Stimulated activated naive B cell treated with anti-CD40 and anti-IgM and Interleukin-4, amounts not matched to agents 10 μg/mL and 1 μg/mL and 100 μg/mL, for 72 hours (primary cell): ENCODE data around the gene ACTL6B.
A peak's percentile ranks its signal among the peaks of the same experiment; 100 is the strongest.

Experiments used
- ATAC-seq, 2 donors: fragments of 150-1000 bp; cut with Tn5 transposase; replicated peaks; 2 replicates each; pipeline ENCODE4 v1.10.0; 2021; ENCODE audit warnings: moderate library complexity in 1 of 2
- DNase-seq: peaks from one replicate; pipeline ENCODE4 v3.0.0; 2021
- H3K27ac Mint-ChIP-seq: one replicate; pipeline ENCODE4 v1.8.0; 2022; ENCODE audit warnings: mild to moderate bottlenecking, mixed read lengths
- H3K27me3 Mint-ChIP-seq, 2 donors: one replicate each; pipeline ENCODE4 v1.8.0; 2022; ENCODE audit warnings: mixed read lengths in 2 of 2
- H3K36me3 Mint-ChIP-seq, 2 donors: one replicate each; pipeline ENCODE4 v1.8.0; 2022; ENCODE audit warnings: mixed read lengths in 2 of 2, mild to moderate bottlenecking in 1 of 2
- H3K4me1 Mint-ChIP-seq, 2 donors: one replicate each; pipeline ENCODE4 v1.8.0; 2022; ENCODE audit warnings: mixed read lengths in 2 of 2, mild to moderate bottlenecking in 1 of 2
- H3K4me3 Mint-ChIP-seq, 2 donors: one replicate each; pipeline ENCODE4 v1.8.0; 2022; ENCODE audit warnings: mild to moderate bottlenecking in 2 of 2, mixed read lengths in 2 of 2, moderate library complexity in 1 of 2
- H3K9me3 Mint-ChIP-seq, 2 donors: one replicate each; pipeline ENCODE4 v1.8.0; 2022; ENCODE audit warnings: mixed read lengths in 2 of 2, mild to moderate bottlenecking in 1 of 2

The ACTL6B gene

GRCh38 chr7:100612730-100613390 lies 43.4 kb downstream of the ACTL6B start:
- H3K4me3 Mint-ChIP-seq: peak overlapping the region; percentile 78 to 97
- H3K4me1 Mint-ChIP-seq: peaks cover 8 to 13% of the 10 kb centered on the region in 2 donors
- H3K27ac Mint-ChIP-seq: peak overlapping the region; percentile 66
- H3K9me3 Mint-ChIP-seq: no peaks in the 10 kb centered on the region
- ATAC-seq (peak; percentile 1 to 3), DNase-seq (no peak)
- peaks cover 5 to 11% of the 10 kb centered on the region in 2 donors for H3K36me3 Mint-ChIP-seq
- H3K27me3 Mint-ChIP-seq: no peaks in the 10 kb centered on the region

- no peaks in the 10 kb centered on the region for H3K27me3 Mint-ChIP-seq
- H3K27ac Mint-ChIP-seq: peak within 1 kb of the TSS; percentile 100
- peak within 1 kb of the TSS; percentile 97 to 99 for H3K4me3 Mint-ChIP-seq
- H3K36me3 Mint-ChIP-seq: peaks cover 5 to 11% of the 10 kb centered on the region in 2 donors
- H3K9me3 Mint-ChIP-seq: no peaks in the 10 kb centered on the region
- peak; percentile 96 for DNase-seq
- peak; percentile 93 to 94 for ATAC-seq
- H3K4me1 Mint-ChIP-seq: peaks cover 8 to 13% of the 10 kb centered on the region in 2 donors
Observed at GRCh38 chr7:100611983-100612729, 44.1 kb downstream of the ACTL6B start, which contains the start of gene MOSPD3. TSS of gene MOSPD3 (plus strand) at chr7:100612540. CDS start at chr7:100612792, 252 bp downstream.

GRCh38 chr7:100609958-100610357 lies 46.3 kb downstream of the ACTL6B start:
- H3K27me3 Mint-ChIP-seq: peaks cover 0 to 5% of the 10 kb centered on the region in 2 donors
- no peak for DNase-seq
- H3K4me3 Mint-ChIP-seq: no peak overlapping the region
- no peaks in the 10 kb centered on the region for H3K9me3 Mint-ChIP-seq
- peaks cover 18 to 23% of the 10 kb centered on the region in 2 donors for H3K4me1 Mint-ChIP-seq
- ATAC-seq: no peak
- H3K36me3 Mint-ChIP-seq: peaks cover 5 to 7% of the 10 kb centered on the region in 2 donors
- H3K27ac Mint-ChIP-seq: no peak overlapping the region

GRCh38 chr7:100607111-100607510 lies 49.1 kb downstream of the ACTL6B start:
- Mint-ChIP-seq H3K4me1 (peaks cover 18 to 23% of the 10 kb centered on the region in 2 donors), H3K27ac (no peak overlapping the region), H3K9me3 (no peaks in the 10 kb centered on the region), H3K4me3 (no peak overlapping the region), H3K36me3 (no peaks in the 10 kb centered on the region), H3K27me3 (peaks cover 0 to 5% of the 10 kb centered on the region in 2 donors)
- ATAC-seq (no peak), DNase-seq (no peak)

- H3K4me3 Mint-ChIP-seq: no peak overlapping the region
- ATAC-seq: no peak
- no peak for DNase-seq
- peaks cover 0 to 5% of the 10 kb centered on the region in 2 donors for H3K27me3 Mint-ChIP-seq
- H3K27ac Mint-ChIP-seq: no peak overlapping the region
- H3K9me3 Mint-ChIP-seq: no peaks in the 10 kb centered on the region
- peaks cover 18 to 23% of the 10 kb centered on the region in 2 donors for H3K4me1 Mint-ChIP-seq
- H3K36me3 Mint-ChIP-seq: no peaks in the 10 kb centered on the region
Observed at GRCh38 chr7:100606313-100606712, 49.9 kb downstream of the ACTL6B start.

GRCh38 chr7:100604976-100605911 lies 51.0 kb downstream of the ACTL6B start:
- Mint-ChIP-seq H3K4me1 (peaks cover 18 to 23% of the 10 kb centered on the region in 2 donors), H3K4me3 (peak overlapping the region; percentile 85 to 86), H3K9me3 (no peaks in the 10 kb centered on the region), H3K36me3 (no peaks in the 10 kb centered on the region), H3K27ac (peak overlapping the region; percentile 59), H3K27me3 (peaks cover 0 to 5% of the 10 kb centered on the region in 2 donors)
- DNase-seq (peak; percentile 11), ATAC-seq (peak; percentile 38 to 47)

GRCh38 chr7:100604028-100604975 lies 51.9 kb downstream of the ACTL6B start:
- H3K9me3 Mint-ChIP-seq: no peaks in the 10 kb centered on the region
- ATAC-seq (peak; percentile 76), DNase-seq (peak; percentile 54)
- peak overlapping the region; percentile 85 to 86 for H3K4me3 Mint-ChIP-seq
- H3K36me3 Mint-ChIP-seq: no peaks in the 10 kb centered on the region
- H3K27ac Mint-ChIP-seq: peak overlapping the region; percentile 59
- peaks cover 0 to 5% of the 10 kb centered on the region in 2 donors for H3K27me3 Mint-ChIP-seq
- peaks cover 18 to 23% of the 10 kb centered on the region in 2 donors for H3K4me1 Mint-ChIP-seq

- no peak for DNase-seq
- peak in 1 of 2 donors; percentile 17 for ATAC-seq
- H3K9me3 Mint-ChIP-seq: no peaks in the 10 kb centered on the region
- peaks cover 0 to 5% of the 10 kb centered on the region in 2 donors for H3K27me3 Mint-ChIP-seq
- H3K36me3 Mint-ChIP-seq: no peaks in the 10 kb centered on the region
- H3K4me3 Mint-ChIP-seq: peak overlapping the region; percentile 85 to 86
- peaks cover 18 to 23% of the 10 kb centered on the region in 2 donors for H3K4me1 Mint-ChIP-seq
- peak overlapping the region; percentile 59 for H3K27ac Mint-ChIP-seq
Observed at GRCh38 chr7:100603726-100604027, 52.6 kb downstream of the ACTL6B start.

- H3K9me3 Mint-ChIP-seq: no peaks in the 10 kb centered on the region
- H3K4me1 Mint-ChIP-seq: peaks cover 18 to 23% of the 10 kb centered on the region in 2 donors
- ATAC-seq (no peak), DNase-seq (no peak)
- peaks cover 0 to 5% of the 10 kb centered on the region in 2 donors for H3K27me3 Mint-ChIP-seq
- H3K36me3 Mint-ChIP-seq: no peaks in the 10 kb centered on the region
- peak overlapping the region; percentile 85 to 86 for H3K4me3 Mint-ChIP-seq
- H3K27ac Mint-ChIP-seq: no peak overlapping the region
Observed at GRCh38 chr7:100602889-100603725, 53.1 kb downstream of the ACTL6B start.

- ATAC-seq (no peak), DNase-seq (no peak)
- Mint-ChIP-seq H3K27ac (no peak overlapping the region), H3K36me3 (no peaks in the 10 kb centered on the region), H3K4me1 (peaks cover 16 to 21% of the 10 kb centered on the region in 2 donors), H3K27me3 (peaks cover 0 to 4% of the 10 kb centered on the region in 2 donors), H3K9me3 (no peaks in the 10 kb centered on the region), H3K4me3 (no peak overlapping the region)
Observed at GRCh38 chr7:100600730-100601038, 55.6 kb downstream of the ACTL6B start.

GRCh38 chr7:100599911-100600729 lies 56.1 kb downstream of the ACTL6B start:
- Mint-ChIP-seq H3K27ac (no peak overlapping the region), H3K4me3 (no peak overlapping the region), H3K4me1 (peaks cover 10 to 15% of the 10 kb centered on the region in 2 donors), H3K9me3 (no peaks in the 10 kb centered on the region), H3K27me3 (peaks cover 0 to 2% of the 10 kb centered on the region in 2 donors), H3K36me3 (no peaks in the 10 kb centered on the region)
- DNase-seq (no peak), ATAC-seq (no peak)

- H3K4me3 Mint-ChIP-seq: no peak overlapping the region
- ATAC-seq: no peak
- H3K27ac Mint-ChIP-seq: no peak overlapping the region
Observed at GRCh38 chr7:100598425-100598824, 57.8 kb downstream of the ACTL6B start.

More at GRCh38 chr7:100598425-100598824, 57.8 kb downstream of the ACTL6B start:
- DNase-seq: no peak
- Mint-ChIP-seq H3K27me3 (peaks cover 6 to 11% of the 10 kb centered on the region in 2 donors), H3K9me3 (no peaks in the 10 kb centered on the region), H3K36me3 (no peaks in the 10 kb centered on the region), H3K4me1 (peaks cover under 1 to 3% of the 10 kb centered on the region in 2 donors)
